ENCODE data around the gene MXRA7.

The MXRA7 gene

DNA sequence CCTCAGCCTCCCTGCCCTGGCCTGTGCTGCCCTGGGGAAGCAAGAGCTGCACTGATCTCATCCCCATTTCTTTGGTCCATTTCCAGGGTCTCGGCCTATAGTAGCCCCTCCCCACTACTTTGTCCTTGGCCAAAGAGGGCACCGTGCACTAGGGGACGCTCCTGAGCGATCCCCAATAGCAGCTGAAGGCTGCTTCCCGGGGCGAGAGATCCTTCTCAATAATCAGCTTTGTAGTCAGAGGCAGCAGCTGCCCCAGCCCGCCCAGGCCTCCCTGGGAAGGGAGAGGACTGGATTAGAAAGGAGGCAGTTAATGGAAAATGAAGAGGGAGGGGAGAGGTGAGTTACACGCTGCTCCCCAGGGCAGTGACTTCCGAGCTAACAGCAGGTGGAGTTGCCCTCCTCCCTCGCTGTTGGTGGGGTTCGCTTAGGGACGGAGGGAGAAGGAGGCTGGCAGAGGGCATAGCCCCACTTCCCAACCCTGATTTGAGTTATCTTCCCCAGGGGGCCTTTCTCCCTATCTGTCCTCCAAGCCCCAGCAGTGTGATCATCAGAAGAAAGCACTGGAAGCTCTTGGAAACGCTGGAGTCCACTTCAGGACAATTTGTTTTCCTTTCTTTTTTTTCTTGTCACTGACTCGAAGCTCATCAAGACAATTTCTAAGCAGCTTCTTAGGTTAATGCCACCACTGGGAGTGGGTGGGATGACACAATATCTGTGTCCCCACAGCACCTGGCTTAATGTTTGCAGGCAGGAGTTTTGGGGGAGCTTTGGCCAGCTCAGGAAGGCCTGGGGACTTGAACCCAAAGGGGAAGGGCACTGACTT is 2.6 kb downstream of the MXRA7 start:
- H3K27ac ChIP-seq (ENCODE audit: extremely low read depth, low read depth, low read length), result peak overlapping the region; percentile 87
- peaks cover 0 to 24% of the 10 kb centered on the region in 2 experiments; a peak in 2 of 3 replicates for H3K36me3 ChIP-seq (ENCODE audit: control insufficient read depth in 2 of 2, insufficient read depth in 1 of 2, low read length in 2 of 2)
- H3K9me3 ChIP-seq (ENCODE audit: control insufficient read depth, insufficient read depth, low read depth, low read length), result no peaks in the 10 kb centered on the region
- POLR2A ChIA-PET, result interaction anchor here (0.6 to 3.1 kb wide), 9 partner anchors 8 to 350 kb away, joined by 3 to 11 read pairs (median 3); partner anchors contain the start of genes JMJD6 and METTL23
- no peak overlapping the region for H3K4me3 ChIP-seq (ENCODE audit: low read depth, low read length)
- CTCF ChIA-PET, result interaction anchor here (0.7 to 4.6 kb wide), 6 partner anchors 10 to 162 kb away, joined by 3 to 22 read pairs (median 4); no protein-coding TSS in a partner anchor
- peaks cover 27% of the 10 kb centered on the region for H3K4me1 ChIP-seq (ENCODE audit: control insufficient read depth, insufficient read depth, low read length)
- TF ChIP-seq GLIS1 (tag by site-specific recombination; IDR thresholded peaks at IDR 0.05) (peak; percentile 40), WT1 (tag by site-specific recombination; IDR thresholded peaks at IDR 0.05) (peak; percentile 65; the same call in 1 of the 2 replicates), ZNF155 (tag by site-specific recombination; IDR thresholded peaks at IDR 0.05) (no peak), ZNF610 (tag by site-specific recombination; IDR thresholded peaks at IDR 0.05; ENCODE audit: borderline replicate concordance) (no peak), ZNF585B (tag by site-specific recombination; IDR thresholded peaks at IDR 0.05) (no peak), ZNF660 (tag by site-specific recombination; IDR thresholded peaks at IDR 0.05) (no peak; the same call in 1 of the 2 replicates), ZNF169 (tag by site-specific recombination; IDR thresholded peaks at IDR 0.05) (no peak), HIC1 (tag by site-specific recombination; IDR thresholded peaks at IDR 0.05) (no peak), GLIS2 (tag by site-specific recombination; IDR thresholded peaks at IDR 0.05) (no peak), ZIC2 (tag by site-specific recombination; IDR thresholded peaks at IDR 0.05) (peak; percentile 79), ZFP3 (tag by site-specific recombination; IDR thresholded peaks at IDR 0.05; ENCODE audit: low read depth) (no peak), KLF17 (tag by site-specific recombination; IDR thresholded peaks at IDR 0.05) (0 out of 2 replicates have a peak, but pooled peaks have one; percentile 73), SCRT2 (tag by site-specific recombination; IDR thresholded peaks at IDR 0.05) (no peak), ZNF529 (tag by site-specific recombination; IDR thresholded peaks at IDR 0.05; ENCODE audit: insufficient replicate concordance) (no peak), KLF1 (tag by site-specific recombination; IDR thresholded peaks at IDR 0.05) (no peak), ZNF792 (tag by site-specific recombination; IDR thresholded peaks at IDR 0.05) (no peak), TRIM28 (IDR thresholded peaks at IDR 0.05; ENCODE audit: borderline replicate concordance, low read length) (no peak), ZSCAN4 (tag by site-specific recombination; IDR thresholded peaks at IDR 0.05) (no peak), ZBTB8A (tag by site-specific recombination; IDR thresholded peaks at IDR 0.05) (no peak), ZNF473 (tag by site-specific recombination; IDR thresholded peaks at IDR 0.05) (no peak), ZNF391 (tag by site-specific recombination; IDR thresholded peaks at IDR 0.05; ENCODE audit: borderline replicate concordance, low read depth) (no peak), ZNF146 (tag by site-specific recombination; IDR thresholded peaks at IDR 0.05) (no peak), ZNF658 (tag by site-specific recombination; IDR thresholded peaks at IDR 0.05) (no peak), ZNF596 (tag by site-specific recombination; IDR thresholded peaks at IDR 0.05) (no peak), ZNF544 (tag by site-specific recombination; IDR thresholded peaks at IDR 0.05) (no peak), ZNF664 (tag by site-specific recombination; IDR thresholded peaks at IDR 0.05) (no peak), ZNF341 (tag by site-specific recombination; IDR thresholded peaks at IDR 0.05; ENCODE audit: low read depth) (peak; percentile 56), MZF1 (tag by site-specific recombination; IDR thresholded peaks at IDR 0.05; ENCODE audit: borderline replicate concordance) (no peak)
- TF ChIP-seq, protein P1, sequence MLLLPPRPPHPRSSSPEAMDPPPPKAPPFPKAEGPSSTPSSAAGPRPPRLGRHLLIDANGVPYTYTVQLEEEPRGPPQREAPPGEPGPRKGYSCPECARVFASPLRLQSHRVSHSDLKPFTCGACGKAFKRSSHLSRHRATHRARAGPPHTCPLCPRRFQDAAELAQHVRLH (tag by site-specific recombination; IDR thresholded peaks at IDR 0.05), result no peak
- TF ChIP-seq, protein P2, sequence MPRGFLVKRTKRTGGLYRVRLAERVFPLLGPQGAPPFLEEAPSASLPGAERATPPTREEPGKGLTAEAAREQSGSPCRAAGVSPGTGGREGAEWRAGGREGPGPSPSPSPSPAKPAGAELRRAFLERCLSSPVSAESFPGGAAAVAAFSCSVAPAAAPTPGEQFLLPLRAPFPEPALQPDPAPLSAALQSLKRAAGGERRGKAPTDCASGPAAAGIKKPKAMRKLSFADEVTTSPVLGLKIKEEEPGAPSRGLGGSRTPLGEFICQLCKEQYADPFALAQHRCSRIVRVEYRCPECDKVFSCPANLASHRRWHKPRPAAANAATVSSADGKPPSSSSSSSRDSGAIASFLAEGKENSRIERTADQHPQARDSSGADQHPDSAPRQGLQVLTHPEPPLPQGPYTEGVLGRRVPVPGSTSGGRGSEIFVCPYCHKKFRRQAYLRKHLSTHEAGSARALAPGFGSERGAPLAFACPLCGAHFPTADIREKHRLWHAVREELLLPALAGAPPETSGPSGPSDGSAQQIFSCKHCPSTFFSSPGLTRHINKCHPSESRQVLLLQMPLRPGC (tag by site-specific recombination; IDR thresholded peaks at IDR 0.05), result no peak
- TF ChIP-seq, protein P3, sequence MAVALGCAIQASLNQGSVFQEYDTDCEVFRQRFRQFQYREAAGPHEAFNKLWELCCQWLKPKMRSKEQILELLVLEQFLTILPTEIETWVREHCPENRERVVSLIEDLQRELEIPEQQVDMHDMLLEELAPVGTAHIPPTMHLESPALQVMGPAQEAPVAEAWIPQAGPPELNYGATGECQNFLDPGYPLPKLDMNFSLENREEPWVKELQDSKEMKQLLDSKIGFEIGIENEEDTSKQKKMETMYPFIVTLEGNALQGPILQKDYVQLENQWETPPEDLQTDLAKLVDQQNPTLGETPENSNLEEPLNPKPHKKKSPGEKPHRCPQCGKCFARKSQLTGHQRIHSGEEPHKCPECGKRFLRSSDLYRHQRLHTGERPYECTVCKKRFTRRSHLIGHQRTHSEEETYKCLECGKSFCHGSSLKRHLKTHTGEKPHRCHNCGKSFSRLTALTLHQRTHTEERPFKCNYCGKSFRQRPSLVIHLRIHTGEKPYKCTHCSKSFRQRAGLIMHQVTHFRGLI (tag by site-specific recombination; IDR thresholded peaks at IDR 0.05), result no peak

All from HEK293 (cell line).